GM18951 (cell line): ENCODE results near the gene KIAA1191.
A peak's percentile ranks its signal among the peaks of the same experiment; 100 is the strongest.

ENCODE experiments used
- POLR2A ChIP-seq: IDR thresholded peaks from 4 replicates; pipeline ENCODE4 v1.6.1; 2011; ENCODE audit warnings: mild to moderate bottlenecking; ENCODE audit not compliant: insufficient read length, insufficient read depth; ENCODE audit errors: extremely low read depth
- in situ Hi-C: fragments of 300-500 bp; cut with MboI; formaldehyde crosslinking; loops from one replicate; pipeline ENCODE4 v1.12.0; 2022; ENCODE audit warnings: low sequenced_read_pairs, mixed read lengths, inconsistent platforms; ENCODE audit not compliant: unreplicated experiment

The KIAA1191 gene

GRCh38 chr5:176366232-176366894, 4.8 kb upstream of the KIAA1191 start:
- in situ Hi-C loops, result no loop called here
- no peak for TF ChIP-seq POLR2A

GRCh38 chr5:176365351-176366231, 4.0 kb upstream of the KIAA1191 start, which contains the start of gene ARL10:
Gene ARL10 (plus strand): TSS chr5:176365487. CDS start chr5:176365564, 77 bp downstream.
- in situ Hi-C loops, result no loop called here
- peak; percentile 17 for TF ChIP-seq POLR2A

- TF ChIP-seq POLR2A, result peak; percentile 48
Measured at GRCh38 chr5:176364765-176365350, 3.3 kb upstream of the KIAA1191 start.

GRCh38 chr5:176362233-176362490, 598 bp upstream of the KIAA1191 start:
- in situ Hi-C loops, result no loop called here
- TF ChIP-seq POLR2A, result no peak

More at GRCh38 chr5:176364765-176365350, 3.3 kb upstream of the KIAA1191 start:
- in situ Hi-C loops, result no loop called here

GRCh38 chr5:176360894-176361436, 599 bp downstream of the KIAA1191 start:
- no peak for TF ChIP-seq POLR2A
- in situ Hi-C loops, result no loop called here

- no peak for TF ChIP-seq POLR2A
- in situ Hi-C loops, result no loop called here
Measured at GRCh38 chr5:176359658-176360057, 1.9 kb downstream of the KIAA1191 start.

GRCh38 chr5:176356179-176356566, 5.4 kb downstream of the KIAA1191 start:
- in situ Hi-C loops, result no loop called here
- TF ChIP-seq POLR2A, result no peak

- no peak for TF ChIP-seq POLR2A
- in situ Hi-C loops, result no loop called here
Measured at GRCh38 chr5:176355400-176356178, 6.0 kb downstream of the KIAA1191 start.

GRCh38 chr5:176353533-176353932, 8.0 kb downstream of the KIAA1191 start:
- in situ Hi-C loops, result no loop called here
- no peak for TF ChIP-seq POLR2A

- no peak for TF ChIP-seq POLR2A
- in situ Hi-C loops, result no loop called here
Measured at GRCh38 chr5:176352116-176352878, 9.3 kb downstream of the KIAA1191 start.

- in situ Hi-C loops, result no loop called here
- no peak for TF ChIP-seq POLR2A
Measured at GRCh38 chr5:176350416-176350815, 11.1 kb downstream of the KIAA1191 start.
